Sigmoid colon (tissue), 7 donors: ENCODE results near the gene SLC4A1. TPM values are rescaled to one million over a fixed set of nuclear protein-coding genes. Genes with fewer than 3 reads are reported as not detected.
A peak's percentile ranks its signal among the peaks of the same experiment; 100 is the strongest.

Experiments used
- DNase-seq: peaks from one replicate; pipeline ENCODE4 v3.0.0-alpha.2; 2019
- H3K27ac ChIP-seq, 4 donors: fragments of 200-600 bp; sonication (generic); one replicate each; pipeline ENCODE4 v1.5.1; 2016 to 2019; ENCODE audit warnings: mild to moderate bottlenecking in 1 of 4
- H3K27me3 ChIP-seq, 3 donors: fragments of 200-600 bp; sonication (generic); one replicate each; pipeline ENCODE4 v1.5.1; 2019; ENCODE audit warnings: mild to moderate bottlenecking in 1 of 3
- H3K36me3 ChIP-seq, 4 donors: fragments of 200-600 bp; sonication (generic); one replicate each; pipeline ENCODE4 v1.5.1; 2016 to 2019
- H3K4me1 ChIP-seq, 4 donors: fragments of 200-600 bp; sonication (generic); one replicate each; pipeline ENCODE4 v1.5.1; 2017 to 2019
- H3K4me3 ChIP-seq, 4 donors: fragments of 200-600 bp; sonication (generic); one replicate each; pipeline ENCODE4 v1.5.1; 2017 to 2019; ENCODE audit warnings: mild to moderate bottlenecking in 2 of 4, moderate library complexity in 1 of 4
- H3K9me3 ChIP-seq, 4 donors: fragments of 200-600 bp in 3 of 4; sonication (generic) in 3 of 4; one replicate each; pipeline versions ENCODE4 v1.5.1 to v1.6.1; 2013 to 2019
- CTCF ChIP-seq, 4 experiments: fragments of 450-650 bp in 3 of 4; fragments of 200-600 bp in 1 of 4; IDR thresholded peaks; one replicate each; pipeline ENCODE4 v1.5.1; 2016 to 2019; ENCODE audit warnings: antibody characterized with exemption in 4 of 4, mild to moderate bottlenecking in 3 of 4, moderate library complexity in 2 of 4
- EP300 ChIP-seq, 4 donors: sonication (generic); formaldehyde crosslinking; IDR thresholded peaks; one replicate each; pipeline ENCODE4 v1.6.1; 2017; ENCODE audit warnings: antibody characterized with exemption in 4 of 4
- POLR2A ChIP-seq, 2 donors: fragments of 450-650 bp; IDR thresholded peaks; one replicate each; pipeline ENCODE4 v1.6.1; 2016; ENCODE audit warnings: antibody characterized with exemption in 2 of 2, mild to moderate bottlenecking in 2 of 2, moderate library complexity in 2 of 2
- POLR2AphosphoS5 ChIP-seq, 4 donors: sonication (generic); formaldehyde crosslinking; IDR thresholded peaks; one replicate each; pipeline ENCODE4 v1.6.1; 2017; ENCODE audit warnings: antibody characterized with exemption in 4 of 4
- WGBS, 2 donors: extraction: QIAGEN DNeasy Blood & Tissue Kit; methylation state at CpG; one replicate each; pipeline ENCODE4 v1.1.7; 2013; 5-methylcytosine and 5-hydroxymethylcytosine counted together
- intact Hi-C: fragments of 100-400 bp; cut with DNase I; formaldehyde crosslinking; loops from one replicate; pipeline ENCODE4 v1.15.1; 2023
- polyA plus RNA-seq, 3 donors: library from polyadenylated mRNA; stranded (reverse); fragments of 200-250 nt; gene quantifications; one replicate each; pipeline ENCODE4 v1.2.3, GENCODE V29; 2013
- total RNA-seq, 4 donors: library from RNA; depleted of rRNA; stranded (reverse); fragments of >200 nt; gene quantifications; one replicate each; pipeline ENCODE4 v1.1.0, GENCODE V29; 2016
- donor health status: healthy with polysubstance abuse.
- donor health status: Bipolar disorder and iron deficiency.
- donor health status: healthy.

Gene SLC4A1
- total and polyA plus RNA-seq, 7 donors, result under 0.01 to 0.23 TPM; not detected in 5

- no peaks in the 10 kb centered on the region for H3K9me3 ChIP-seq
- intact Hi-C loops, result no loop called here
- no peak for DNase-seq
- TF ChIP-seq CTCF (IDR thresholded peaks at IDR 0.05), result no peak
- no peak for TF ChIP-seq POLR2A (IDR thresholded peaks at IDR 0.05)
- no peak for TF ChIP-seq EP300 (IDR thresholded peaks at IDR 0.05)
- no peak for TF ChIP-seq POLR2AphosphoS5 (IDR thresholded peaks at IDR 0.05)
- H3K27me3 ChIP-seq, result no peaks in the 10 kb centered on the region
- 64 to 81% methylated on average over 5 of the region's 5 CpGs for WGBS, 2 donors
- H3K27ac ChIP-seq, result no peak overlapping the region
- H3K36me3 ChIP-seq, result no peaks in the 10 kb centered on the region
- H3K4me3 ChIP-seq, result no peak overlapping the region
- no peaks in the 10 kb centered on the region for H3K4me1 ChIP-seq
Measured at GRCh38 chr17:44233582-44233981, 34.4 kb downstream of the SLC4A1 start.

GRCh38 chr17:44232061-44232460 is 35.9 kb downstream of the SLC4A1 start:
- H3K27ac ChIP-seq, result no peak overlapping the region
- H3K9me3 ChIP-seq, result no peaks in the 10 kb centered on the region
- TF ChIP-seq CTCF (IDR thresholded peaks at IDR 0.05) (no peak), EP300 (IDR thresholded peaks at IDR 0.05) (no peak), POLR2AphosphoS5 (IDR thresholded peaks at IDR 0.05) (no peak), POLR2A (IDR thresholded peaks at IDR 0.05) (no peak)
- H3K36me3 ChIP-seq, result no peaks in the 10 kb centered on the region
- no peaks in the 10 kb centered on the region for H3K27me3 ChIP-seq
- 90 to 91% methylated on average over 7 of the region's 7 CpGs for WGBS, 2 donors
- intact Hi-C loops, result no loop called here
- DNase-seq, result no peak
- no peaks in the 10 kb centered on the region for H3K4me1 ChIP-seq
- no peak overlapping the region for H3K4me3 ChIP-seq

GRCh38 chr17:44230140-44230539 is 37.8 kb downstream of the SLC4A1 start:
- Histone ChIP-seq H3K27ac (no peak overlapping the region), H3K4me3 (no peak overlapping the region), H3K36me3 (no peaks in the 10 kb centered on the region), H3K9me3 (no peaks in the 10 kb centered on the region), H3K27me3 (no peaks in the 10 kb centered on the region), H3K4me1 (no peaks in the 10 kb centered on the region)
- intact Hi-C loops, result no loop called here
- no peak for TF ChIP-seq CTCF (IDR thresholded peaks at IDR 0.05)
- no peak for TF ChIP-seq EP300 (IDR thresholded peaks at IDR 0.05)
- no peak for TF ChIP-seq POLR2AphosphoS5 (IDR thresholded peaks at IDR 0.05)
- TF ChIP-seq POLR2A (IDR thresholded peaks at IDR 0.05), result no peak
- DNase-seq, result no peak
- WGBS, 2 donors, result 89 to 92% methylated on average over 9 of the region's 9 CpGs

- no peak for DNase-seq
- no peaks in the 10 kb centered on the region for H3K36me3 ChIP-seq
- no peaks in the 10 kb centered on the region for H3K9me3 ChIP-seq
- intact Hi-C loops, result no loop called here
- no peak overlapping the region for H3K4me3 ChIP-seq
- TF ChIP-seq POLR2A (IDR thresholded peaks at IDR 0.05), result no peak
- no peak for TF ChIP-seq POLR2AphosphoS5 (IDR thresholded peaks at IDR 0.05)
- TF ChIP-seq CTCF (IDR thresholded peaks at IDR 0.05), result no peak
- TF ChIP-seq EP300 (IDR thresholded peaks at IDR 0.05), result no peak
- H3K4me1 ChIP-seq, result peaks cover 0 to 4% (median under 1%) of the 10 kb centered on the region in 4 donors
- H3K27me3 ChIP-seq, result no peaks in the 10 kb centered on the region
- H3K27ac ChIP-seq, result no peak overlapping the region
- WGBS, 2 donors, result 87 to 90% methylated on average over 6 of the region's 6 CpGs
Measured at GRCh38 chr17:44229090-44229489, 38.8 kb downstream of the SLC4A1 start.

GRCh38 chr17:44223541-44224071 is 44.3 kb downstream of the SLC4A1 start:
- no peak for DNase-seq
- no peaks in the 10 kb centered on the region for H3K27me3 ChIP-seq
- peaks cover 3 to 21% (median 20%) of the 10 kb centered on the region in 4 donors for H3K4me1 ChIP-seq
- intact Hi-C loops, result loop anchor here (2.0 kb wide), 1 partner anchor 85 kb away; the partner anchor contains the start of gene RUNDC3A
- no peaks in the 10 kb centered on the region for H3K9me3 ChIP-seq
- no peak for TF ChIP-seq EP300 (IDR thresholded peaks at IDR 0.05)
- TF ChIP-seq CTCF (IDR thresholded peaks at IDR 0.05), result no peak
- peak in 1 of 4 donors; percentile 7 for TF ChIP-seq POLR2AphosphoS5 (IDR thresholded peaks at IDR 0.05)
- no peaks in the 10 kb centered on the region for H3K36me3 ChIP-seq
- no peak overlapping the region for H3K4me3 ChIP-seq
- 17 to 57% methylated on average over 7 of the region's 7 CpGs for WGBS, 2 donors
- peak overlapping the region; percentile 99 to 100 (median 100) for H3K27ac ChIP-seq
